Kidney (tissue), 14 donors: ENCODE data around the gene TGOLN2. TPM values are rescaled to one million over a fixed set of nuclear protein-coding genes. Genes with fewer than 3 reads are reported as not detected.
A peak's percentile ranks its signal among the peaks of the same experiment; 100 is the strongest.
"Not testable (repeated sequence)": the region's sequence is repeated elsewhere in the genome, so short reads cannot be mapped to it uniquely, and the experiment has no call there.

Experiments
- DNase-seq, 5 donors: peaks; one replicate each; pipeline ENCODE4 v3.0.0-alpha.2; 2013 to 2020
- FAIRE-seq: peaks from 2 replicates; lab custom pipeline; 2012; peaks lifted over from hg19 to GRCh38; lab: Jason Lieb, UNC
- H3K27ac ChIP-seq, 2 donors: one replicate each; pipeline ENCODE4 v1.7.0; 2013; ENCODE audit warnings: low read depth in 2 of 2, low read length in 2 of 2, inconsistent platforms in 1 of 2
- H3K27me3 ChIP-seq: one replicate; pipeline ENCODE4 v1.7.1; 2013; ENCODE audit warnings: low read length, inconsistent platforms; ENCODE audit not compliant: control insufficient read depth, insufficient read depth
- H3K36me3 ChIP-seq, 3 donors: one replicate each; pipeline versions ENCODE4 v1.7.0 to v1.7.1; 2013; ENCODE audit warnings: low read length in 3 of 3, control low read depth in 1 of 3, inconsistent platforms in 1 of 3; ENCODE audit not compliant: insufficient read depth in 3 of 3, control insufficient read depth in 2 of 3
- H3K4me1 ChIP-seq, 3 donors: one replicate each; pipeline versions ENCODE4 v1.7.0 to v1.7.1; 2013; ENCODE audit warnings: low read length in 3 of 3, inconsistent platforms in 1 of 3, low read depth in 1 of 3; ENCODE audit not compliant: control insufficient read depth in 2 of 3, insufficient read depth in 2 of 3
- H3K4me3 ChIP-seq, 3 donors: one replicate each; pipeline versions ENCODE4 v1.7.0 to v1.8.1; 2013; ENCODE audit warnings: low read length in 3 of 3, control low read depth in 1 of 3, inconsistent platforms in 1 of 3
- H3K9ac ChIP-seq, 3 donors: one replicate each; pipeline versions ENCODE4 v1.7.0 to v1.7.1; 2013; ENCODE audit warnings: low read length in 3 of 3, control low read depth in 1 of 3, inconsistent platforms in 1 of 3
- H3K9me3 ChIP-seq, 3 donors: one replicate each; pipeline versions ENCODE4 v1.7.0 to v1.7.1; 2013; ENCODE audit warnings: low read length in 3 of 3, control low read depth in 1 of 3, inconsistent platforms in 1 of 3; ENCODE audit not compliant: control insufficient read depth in 2 of 3, insufficient read depth in 1 of 3
- intact Hi-C: fragments of 100-400 bp; cut with DNase I; formaldehyde crosslinking; loops from one replicate; pipeline ENCODE4 v1.11.1; 2022
- polyA plus RNA-seq: library from polyadenylated mRNA; stranded (reverse); fragments of 350-450 nt; fragmentation: Illumina TruSeq; extraction: RNeasy Lipid Tissue Mini Kit (QIAGEN cat#74804); gene quantifications from one replicate; pipeline ENCODE4 v1.2.3, GENCODE V29; 2014; ENCODE audit warnings: low read depth, low replicate concordance; ENCODE audit not compliant: insufficient read depth
- total RNA-seq: library from RNA; stranded (reverse); fragmentation: NEBNext Ultra II Directional; extraction: Animal tissue kit (Norgen Biotek cat#: 25700); gene quantifications from one replicate; pipeline ENCODE4 v1.2.1, GENCODE V29; 2021
- TF ChIP-seq, protein P1 (sequence below): IDR thresholded peaks from 3 replicates; pipeline ENCODE4 v1.5.1; 2012; ENCODE audit warnings: mild to moderate bottlenecking, moderate library complexity, borderline replicate concordance; ENCODE audit not compliant: insufficient read depth; ENCODE audit errors: extremely low read depth
- donor health status: control.
- donor health status: control.
- donor health status: control.
- donor health status: control.
- donor health status: control.
- donor health status: DM: yes; HTN: yes; CAD: no.
- donor health status: Normal renal cell carcinoma (clear cell type).

TGOLN2 gene
- total and polyA plus RNA-seq, 2 donors from 2014 or later = 71.8 to 175 TPM

DNA sequence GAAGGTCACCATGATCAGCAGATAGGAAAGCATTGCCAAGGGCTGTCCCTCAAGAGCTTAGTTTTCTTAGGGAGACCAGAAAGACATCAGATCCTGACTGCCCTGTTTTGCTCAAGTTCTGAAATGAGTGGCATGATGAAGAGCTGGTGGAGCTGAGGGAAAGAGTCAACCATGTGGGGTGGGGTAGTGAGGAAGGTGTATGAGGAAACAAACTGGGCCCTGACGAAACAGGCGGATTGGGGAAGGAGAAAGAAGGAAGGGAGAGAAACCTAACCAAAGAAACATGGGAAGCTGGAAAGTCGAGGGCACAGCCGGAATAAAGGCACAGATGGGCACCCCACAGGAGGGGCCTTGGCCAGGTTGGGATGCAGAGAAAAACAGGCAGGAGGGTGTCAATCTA, 8.0 kb downstream of the TGOLN2 start:
- Histone ChIP-seq H3K9me3 (no peaks in the 10 kb centered on the region), H3K4me3 (no peak overlapping the region), H3K4me1 (peaks cover 4 to 25% (median 9%) of the 10 kb centered on the region in 3 donors), H3K9ac (no peak overlapping the region), H3K27me3 (no peaks in the 10 kb centered on the region), H3K36me3 (peaks cover 15 to 51% (median 36%) of the 10 kb centered on the region in 3 donors), H3K27ac (no peak overlapping the region)
- FAIRE-seq (no peak), DNase-seq (no peak)
- TF ChIP-seq, protein P1, sequence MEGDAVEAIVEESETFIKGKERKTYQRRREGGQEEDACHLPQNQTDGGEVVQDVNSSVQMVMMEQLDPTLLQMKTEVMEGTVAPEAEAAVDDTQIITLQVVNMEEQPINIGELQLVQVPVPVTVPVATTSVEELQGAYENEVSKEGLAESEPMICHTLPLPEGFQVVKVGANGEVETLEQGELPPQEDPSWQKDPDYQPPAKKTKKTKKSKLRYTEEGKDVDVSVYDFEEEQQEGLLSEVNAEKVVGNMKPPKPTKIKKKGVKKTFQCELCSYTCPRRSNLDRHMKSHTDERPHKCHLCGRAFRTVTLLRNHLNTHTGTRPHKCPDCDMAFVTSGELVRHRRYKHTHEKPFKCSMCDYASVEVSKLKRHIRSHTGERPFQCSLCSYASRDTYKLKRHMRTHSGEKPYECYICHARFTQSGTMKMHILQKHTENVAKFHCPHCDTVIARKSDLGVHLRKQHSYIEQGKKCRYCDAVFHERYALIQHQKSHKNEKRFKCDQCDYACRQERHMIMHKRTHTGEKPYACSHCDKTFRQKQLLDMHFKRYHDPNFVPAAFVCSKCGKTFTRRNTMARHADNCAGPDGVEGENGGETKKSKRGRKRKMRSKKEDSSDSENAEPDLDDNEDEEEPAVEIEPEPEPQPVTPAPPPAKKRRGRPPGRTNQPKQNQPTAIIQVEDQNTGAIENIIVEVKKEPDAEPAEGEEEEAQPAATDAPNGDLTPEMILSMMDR = no peak
- intact Hi-C loops = no loop called here

DNA sequence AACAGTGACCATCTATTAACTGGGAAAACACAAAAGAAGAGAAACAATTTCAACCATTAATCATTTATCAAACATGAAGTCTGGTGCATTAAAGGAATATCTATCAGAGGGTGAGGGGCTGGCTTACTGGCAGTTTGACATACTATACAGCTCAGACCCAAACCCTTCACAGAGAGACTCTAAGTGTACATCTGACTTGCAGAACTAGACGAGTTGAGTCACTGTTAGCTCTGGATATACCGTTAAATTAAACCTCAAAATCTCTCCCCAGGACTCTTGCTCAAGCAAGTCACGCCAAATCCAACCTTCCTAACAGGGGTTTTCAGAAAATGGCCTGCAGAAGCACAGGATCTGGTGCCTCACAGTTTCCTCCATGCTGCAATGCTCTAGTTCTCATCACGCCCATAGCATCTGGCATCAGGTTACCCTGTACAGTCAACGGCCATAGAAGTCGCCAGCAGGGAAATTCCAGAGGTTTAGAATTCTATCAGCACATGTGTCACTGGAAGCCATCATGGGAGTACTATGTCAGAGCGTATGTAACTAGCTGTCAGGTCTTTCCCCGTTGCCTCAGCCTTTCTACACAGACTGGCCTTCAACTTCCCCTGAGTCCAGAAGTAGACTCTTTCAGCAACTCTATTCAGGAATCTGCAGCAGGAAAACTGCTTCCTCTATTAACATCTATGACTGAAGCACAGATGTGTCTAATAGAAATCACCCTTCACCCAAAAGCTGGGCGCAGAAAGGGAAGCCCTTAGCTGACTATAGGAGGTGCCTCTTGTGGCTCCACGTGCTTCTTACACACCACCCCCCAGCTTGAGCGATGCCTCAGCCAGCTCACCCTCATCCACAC, 9.3 kb downstream of the TGOLN2 start:
- no peak overlapping the region for H3K9ac ChIP-seq
- H3K4me3 ChIP-seq = no peak overlapping the region
- peaks cover under 1 to 13% (median under 1%) of the 10 kb centered on the region in 3 donors for H3K4me1 ChIP-seq
- intact Hi-C loops = no loop called here
- FAIRE-seq (no peak), DNase-seq (peak in 3 of 5 donors; percentile 69 to 86 (median 84))
- H3K36me3 ChIP-seq = peaks cover 11 to 47% (median 27%) of the 10 kb centered on the region in 3 donors
- TF ChIP-seq, protein P1 = no peak
- H3K27me3 ChIP-seq = no peaks in the 10 kb centered on the region
- H3K27ac ChIP-seq = no peak overlapping the region
- H3K9me3 ChIP-seq = no peaks in the 10 kb centered on the region

DNA sequence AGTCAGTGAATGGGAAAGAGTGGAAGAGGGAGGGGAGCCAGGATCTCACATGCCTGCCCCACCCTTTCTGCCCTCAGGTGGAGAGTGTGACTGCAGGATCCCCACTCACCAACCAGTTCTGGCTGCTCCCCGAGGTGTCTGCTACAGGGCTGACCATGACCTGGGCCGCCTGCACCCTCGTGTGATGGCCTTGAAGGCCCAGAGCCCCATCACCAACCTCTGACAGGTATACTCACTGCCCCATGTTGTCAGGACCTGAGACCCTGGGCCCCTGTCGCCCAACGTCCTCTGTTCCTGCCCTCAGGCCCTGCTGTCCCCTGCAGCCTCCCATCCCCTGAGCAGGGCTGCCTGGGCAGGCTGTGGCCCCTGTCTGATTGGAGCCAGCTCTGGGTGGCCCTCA, 11.9 kb downstream of the TGOLN2 start:
- H3K27me3 ChIP-seq, intact Hi-C loops, H3K4me3 ChIP-seq, H3K9me3 ChIP-seq, H3K4me1 ChIP-seq, FAIRE-seq, H3K27ac ChIP-seq, DNase-seq, H3K9ac ChIP-seq: not testable (repeated sequence)
- peaks cover 2 to 22% (median 16%) of the 10 kb centered on the region in 3 donors for H3K36me3 ChIP-seq

DNA sequence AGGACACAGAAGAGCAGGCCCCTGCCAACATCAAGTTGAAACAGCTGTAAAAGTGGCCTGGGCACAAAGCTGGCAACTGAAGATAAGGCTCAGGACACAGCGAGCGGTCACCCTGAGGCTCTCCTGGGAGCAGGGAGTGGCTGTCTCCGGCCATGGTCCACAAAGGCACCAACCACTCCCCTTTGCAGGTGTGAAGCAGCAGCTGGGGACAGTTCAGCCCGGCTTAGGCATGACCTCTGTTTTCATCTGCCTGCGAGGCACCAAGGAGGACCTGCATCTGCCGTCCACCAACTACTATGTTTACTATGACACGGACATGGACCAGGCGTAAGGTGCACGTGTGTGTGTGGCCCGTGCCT, 12.9 kb downstream of the TGOLN2 start:
- Histone ChIP-seq H3K27ac (no peak overlapping the region), H3K27me3 (no peaks in the 10 kb centered on the region), H3K4me3 (no peak overlapping the region), H3K36me3 (peaks cover 0 to 16% (median 9%) of the 10 kb centered on the region in 3 donors), H3K4me1 (peaks cover 0 to 8% (median 2%) of the 10 kb centered on the region in 3 donors), H3K9ac (no peak overlapping the region), H3K9me3 (no peaks in the 10 kb centered on the region)
- intact Hi-C loops = no loop called here
- no peak for DNase-seq
- TF ChIP-seq, protein P1 = no peak
- no peak for FAIRE-seq
